Ovary (tissue), 3 donors: ENCODE measurements around the gene SCUBE3.

Experiments used
- POLR2A ChIP-seq: fragments of 450-650 bp; IDR thresholded peaks from one replicate; pipeline ENCODE4 v1.6.1; 2017; ENCODE audit warnings: antibody characterized with exemption, mild to moderate bottlenecking, moderate library complexity
- TF ChIP-seq, protein P1 (sequence below), 3 donors: fragments of 450-650 bp in 2 of 3; fragments of 200-600 bp in 1 of 3; IDR thresholded peaks; one replicate each; pipeline versions ENCODE4 v1.5.1 to v1.8.0; 2016 to 2022; ENCODE audit warnings: antibody characterized with exemption in 3 of 3, mild to moderate bottlenecking in 1 of 3
- donor health status: DM: no; HTN: no; CAD: no.

DNA sequence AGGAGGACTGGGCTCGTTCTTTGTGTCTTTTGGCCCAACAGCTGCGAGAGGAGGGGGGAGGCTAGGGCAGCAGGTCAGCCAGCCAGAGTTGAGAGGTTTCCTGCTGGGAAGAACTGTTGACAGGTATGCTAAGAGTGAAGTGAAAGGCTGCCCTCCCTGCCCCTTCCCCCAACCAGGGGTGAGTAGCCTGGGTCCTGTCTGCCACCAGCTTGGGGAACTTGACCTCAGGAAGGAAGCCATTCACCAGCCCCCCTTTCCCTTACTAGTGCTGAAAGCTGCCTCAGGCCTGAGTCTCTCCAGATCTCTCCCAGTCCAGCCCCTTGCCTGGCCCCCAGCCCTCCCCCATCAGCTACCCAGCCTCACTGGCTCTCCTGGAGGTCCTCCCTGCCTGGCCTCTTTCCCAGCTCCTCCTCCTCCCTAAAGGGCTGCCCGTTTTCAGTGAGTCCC is 25.1 kb downstream of the SCUBE3 start:
- TF ChIP-seq, protein P1, sequence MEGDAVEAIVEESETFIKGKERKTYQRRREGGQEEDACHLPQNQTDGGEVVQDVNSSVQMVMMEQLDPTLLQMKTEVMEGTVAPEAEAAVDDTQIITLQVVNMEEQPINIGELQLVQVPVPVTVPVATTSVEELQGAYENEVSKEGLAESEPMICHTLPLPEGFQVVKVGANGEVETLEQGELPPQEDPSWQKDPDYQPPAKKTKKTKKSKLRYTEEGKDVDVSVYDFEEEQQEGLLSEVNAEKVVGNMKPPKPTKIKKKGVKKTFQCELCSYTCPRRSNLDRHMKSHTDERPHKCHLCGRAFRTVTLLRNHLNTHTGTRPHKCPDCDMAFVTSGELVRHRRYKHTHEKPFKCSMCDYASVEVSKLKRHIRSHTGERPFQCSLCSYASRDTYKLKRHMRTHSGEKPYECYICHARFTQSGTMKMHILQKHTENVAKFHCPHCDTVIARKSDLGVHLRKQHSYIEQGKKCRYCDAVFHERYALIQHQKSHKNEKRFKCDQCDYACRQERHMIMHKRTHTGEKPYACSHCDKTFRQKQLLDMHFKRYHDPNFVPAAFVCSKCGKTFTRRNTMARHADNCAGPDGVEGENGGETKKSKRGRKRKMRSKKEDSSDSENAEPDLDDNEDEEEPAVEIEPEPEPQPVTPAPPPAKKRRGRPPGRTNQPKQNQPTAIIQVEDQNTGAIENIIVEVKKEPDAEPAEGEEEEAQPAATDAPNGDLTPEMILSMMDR (IDR thresholded peaks at IDR 0.05), result no peak
- no peak for TF ChIP-seq POLR2A
